GM10266 (cell line): ENCODE data around the gene METTL1.

ENCODE experiments used
- DNase-seq: peaks from one replicate; pipeline ENCODE4 v3.0.0; 2012; ENCODE audit errors: extremely low spot score
- CTCF ChIP-seq: IDR thresholded peaks from 2 replicates; pipeline ENCODE4 v1.5.1; 2012; ENCODE audit warnings: mild to moderate bottlenecking, low read depth; ENCODE audit not compliant: control insufficient read depth, insufficient read depth; ENCODE audit errors: missing control alignments

METTL1 gene

GRCh38 chr12:57763881-57764661 lies 7.8 kb downstream of the METTL1 start:
- DNase-seq: no peak
- TF ChIP-seq CTCF: no peak

DNA sequence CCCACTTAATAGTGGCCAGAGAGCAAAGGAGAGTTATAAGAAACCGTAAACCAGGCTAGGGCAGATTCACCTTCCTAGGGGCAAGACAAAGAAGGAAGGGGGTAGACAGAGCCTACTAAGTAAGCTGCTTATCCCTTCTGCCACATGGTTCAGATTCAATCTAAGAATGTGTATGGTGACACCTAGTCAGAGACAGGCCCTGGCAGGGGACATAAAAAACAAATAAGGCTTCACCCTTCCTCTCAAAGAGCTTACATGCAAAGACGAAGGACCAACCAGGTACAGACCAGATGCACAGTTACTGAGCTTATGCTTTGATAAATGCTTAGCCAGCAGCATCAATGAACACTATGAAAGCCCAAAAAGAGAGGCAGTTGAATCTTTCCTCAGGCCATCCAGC lies 9.4 kb downstream of the METTL1 start:
- DNase-seq: no peak

GRCh38 chr12:57761391-57761998 lies 10.4 kb downstream of the METTL1 start:
- TF ChIP-seq CTCF: no peak
- DNase-seq: no peak

More for the DNA sequence above, 9.4 kb downstream of the METTL1 start:
- no peak for TF ChIP-seq CTCF

GRCh38 chr12:57760347-57760982 lies 11.4 kb downstream of the METTL1 start:
- TF ChIP-seq CTCF: no peak
- no peak for DNase-seq

DNA sequence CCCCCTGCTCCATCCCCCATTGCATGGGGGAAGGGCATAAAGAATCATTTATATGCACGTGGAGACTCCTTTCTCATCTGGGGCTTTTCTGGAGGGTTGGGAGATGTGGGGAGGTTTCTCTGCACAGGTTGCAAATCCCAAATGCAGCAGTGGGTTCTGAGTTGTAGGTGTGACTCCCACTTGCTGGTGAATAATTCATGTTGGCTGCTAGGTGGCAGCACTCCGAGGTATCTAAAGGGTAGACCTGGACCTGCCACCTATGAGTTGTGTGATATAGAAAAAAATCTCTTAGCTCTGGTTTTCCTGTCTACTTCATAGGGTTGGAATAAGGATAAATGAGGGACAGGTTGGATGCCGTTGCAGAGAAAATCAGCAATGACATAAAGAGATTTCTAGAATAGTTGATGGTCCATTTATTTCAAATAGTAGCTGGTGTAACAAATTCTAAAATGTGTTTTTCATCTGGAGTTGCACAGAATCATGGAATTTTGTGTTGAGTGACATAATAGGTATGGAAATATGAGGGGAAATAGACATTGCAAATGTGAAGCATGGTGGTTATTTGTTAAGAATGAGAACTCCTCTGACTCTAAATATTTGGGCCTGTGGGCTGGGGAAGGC lies 12.4 kb downstream of the METTL1 start:
- TF ChIP-seq CTCF: peak; percentile 56
- DNase-seq: no peak

DNA sequence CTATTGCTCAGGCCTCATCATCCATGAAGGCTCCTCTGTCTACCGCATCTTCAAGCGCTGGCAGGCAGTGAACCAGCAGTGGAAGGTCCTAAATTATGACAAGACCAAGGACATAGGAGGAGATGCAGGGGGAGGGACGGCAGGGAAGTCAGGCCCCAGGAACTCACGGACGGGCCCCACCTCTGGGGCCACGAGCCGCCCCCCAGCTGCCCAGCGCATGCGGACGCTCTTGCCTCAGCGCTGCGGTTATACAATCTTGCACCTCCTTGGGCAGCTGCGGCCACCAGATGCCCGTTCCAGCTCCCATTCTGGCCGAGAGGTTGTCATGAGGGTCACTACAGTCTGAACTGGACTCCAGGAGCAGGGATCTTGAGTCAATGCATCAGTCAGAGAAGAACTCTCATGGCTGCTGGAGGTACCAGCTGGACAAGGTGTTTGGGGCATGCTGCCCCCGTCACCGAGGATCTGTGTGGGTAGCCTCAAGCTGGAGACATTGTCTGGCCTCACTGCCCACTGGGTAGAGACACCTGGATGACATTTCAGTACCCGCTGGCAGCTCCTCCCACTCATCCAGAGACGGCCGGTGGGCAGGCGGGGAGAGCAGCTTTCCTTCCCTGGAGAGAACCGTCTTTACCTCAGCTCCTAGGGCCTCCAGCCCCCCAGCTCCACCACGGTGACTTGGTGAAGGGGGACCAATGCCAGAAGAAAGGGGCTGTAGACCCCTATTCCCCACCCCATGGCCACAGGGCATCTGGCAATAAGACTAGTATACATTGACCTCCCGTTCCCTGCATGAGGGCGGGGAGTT lies 13.1 kb downstream of the METTL1 start:
- no peak for DNase-seq
- TF ChIP-seq CTCF: no peak
